Kidney (tissue), 14 donors: ENCODE results near the gene WDFY3. TPM values are rescaled to one million over a fixed set of nuclear protein-coding genes. Genes with fewer than 3 reads are reported as not detected.

Experiments used
- DNase-seq, 5 donors: peaks; one replicate each; pipeline ENCODE4 v3.0.0-alpha.2; 2013 to 2020
- FAIRE-seq: peaks from 2 replicates; lab custom pipeline; 2012; peaks lifted over from hg19 to GRCh38; lab: Jason Lieb, UNC
- H3K27ac ChIP-seq, 2 donors: one replicate each; pipeline ENCODE4 v1.7.0; 2013; ENCODE audit warnings: low read depth in 2 of 2, low read length in 2 of 2, inconsistent platforms in 1 of 2
- H3K27me3 ChIP-seq: one replicate; pipeline ENCODE4 v1.7.1; 2013; ENCODE audit warnings: low read length, inconsistent platforms; ENCODE audit not compliant: control insufficient read depth, insufficient read depth
- H3K36me3 ChIP-seq, 3 donors: one replicate each; pipeline versions ENCODE4 v1.7.0 to v1.7.1; 2013; ENCODE audit warnings: low read length in 3 of 3, control low read depth in 1 of 3, inconsistent platforms in 1 of 3; ENCODE audit not compliant: insufficient read depth in 3 of 3, control insufficient read depth in 2 of 3
- H3K4me1 ChIP-seq, 3 donors: one replicate each; pipeline versions ENCODE4 v1.7.0 to v1.7.1; 2013; ENCODE audit warnings: low read length in 3 of 3, inconsistent platforms in 1 of 3, low read depth in 1 of 3; ENCODE audit not compliant: control insufficient read depth in 2 of 3, insufficient read depth in 2 of 3
- H3K4me3 ChIP-seq, 3 donors: one replicate each; pipeline versions ENCODE4 v1.7.0 to v1.8.1; 2013; ENCODE audit warnings: low read length in 3 of 3, control low read depth in 1 of 3, inconsistent platforms in 1 of 3
- H3K9ac ChIP-seq, 3 donors: one replicate each; pipeline versions ENCODE4 v1.7.0 to v1.7.1; 2013; ENCODE audit warnings: low read length in 3 of 3, control low read depth in 1 of 3, inconsistent platforms in 1 of 3
- H3K9me3 ChIP-seq, 3 donors: one replicate each; pipeline versions ENCODE4 v1.7.0 to v1.7.1; 2013; ENCODE audit warnings: low read length in 3 of 3, control low read depth in 1 of 3, inconsistent platforms in 1 of 3; ENCODE audit not compliant: control insufficient read depth in 2 of 3, insufficient read depth in 1 of 3
- CTCF ChIP-seq: IDR thresholded peaks from 3 replicates; pipeline ENCODE4 v1.5.1; 2012; ENCODE audit warnings: mild to moderate bottlenecking, moderate library complexity, borderline replicate concordance; ENCODE audit not compliant: insufficient read depth; ENCODE audit errors: extremely low read depth
- intact Hi-C: fragments of 100-400 bp; cut with DNase I; formaldehyde crosslinking; loops from one replicate; pipeline ENCODE4 v1.11.1; 2022
- polyA plus RNA-seq: library from polyadenylated mRNA; stranded (reverse); fragments of 350-450 nt; fragmentation: Illumina TruSeq; extraction: RNeasy Lipid Tissue Mini Kit (QIAGEN cat#74804); gene quantifications from one replicate; pipeline ENCODE4 v1.2.3, GENCODE V29; 2014; ENCODE audit warnings: low read depth, low replicate concordance; ENCODE audit not compliant: insufficient read depth
- total RNA-seq: library from RNA; stranded (reverse); fragmentation: NEBNext Ultra II Directional; extraction: Animal tissue kit (Norgen Biotek cat#: 25700); gene quantifications from one replicate; pipeline ENCODE4 v1.2.1, GENCODE V29; 2021
- donor health status: control.
- donor health status: control.
- donor health status: control.
- donor health status: control.
- donor health status: control.
- donor health status: DM: yes; HTN: yes; CAD: no.
- donor health status: Normal renal cell carcinoma (clear cell type).

Gene WDFY3
- total and polyA plus RNA-seq, 2 donors from 2014 or later: 9.4 to 151 TPM

GRCh38 chr4:84957514-84958420 lies 8.7 kb downstream of the WDFY3 start:
- Histone ChIP-seq H3K27ac (peak overlapping the region in 1 of 2 donors; percentile 40), H3K4me3 (peak overlapping the region in 2 of 3 donors; percentile 9 to 28), H3K9ac (no peak overlapping the region), H3K27me3 (no peaks in the 10 kb centered on the region), H3K36me3 (no peaks in the 10 kb centered on the region), H3K4me1 (peaks cover 8 to 17% (median 9%) of the 10 kb centered on the region in 3 donors), H3K9me3 (no peaks in the 10 kb centered on the region)
- FAIRE-seq (peak; percentile 73), DNase-seq (peak in 2 of 5 donors; percentile 43 to 62)
- no peak for TF ChIP-seq CTCF
- intact Hi-C loops: no loop called here

- intact Hi-C loops: no loop called here
- FAIRE-seq (no peak), DNase-seq (peak in 2 of 5 donors; percentile 8 to 14)
- H3K4me1 ChIP-seq: peaks cover 8 to 20% (median 19%) of the 10 kb centered on the region in 3 donors
- H3K9ac ChIP-seq: no peak overlapping the region
- TF ChIP-seq CTCF: no peak
- H3K27me3 ChIP-seq: no peaks in the 10 kb centered on the region
- H3K4me3 ChIP-seq: no peak overlapping the region
- no peaks in the 10 kb centered on the region for H3K9me3 ChIP-seq
- H3K36me3 ChIP-seq: no peaks in the 10 kb centered on the region
- peak overlapping the region in 1 of 2 donors; percentile 20 for H3K27ac ChIP-seq
These were observed 10.5 kb downstream of the WDFY3 start for GRCh38 chr4:84956014-84956413.

GRCh38 chr4:84954982-84955567 lies 11.4 kb downstream of the WDFY3 start:
- DNase-seq: no peak
- no peak for FAIRE-seq
- no peaks in the 10 kb centered on the region for H3K36me3 ChIP-seq
- no peaks in the 10 kb centered on the region for H3K9me3 ChIP-seq
- H3K27me3 ChIP-seq: no peaks in the 10 kb centered on the region
- no peak overlapping the region for H3K4me3 ChIP-seq
- H3K4me1 ChIP-seq: peaks cover 8 to 20% (median 19%) of the 10 kb centered on the region in 3 donors
- intact Hi-C loops: no loop called here
- no peak for TF ChIP-seq CTCF
- no peak overlapping the region for H3K27ac ChIP-seq
- no peak overlapping the region for H3K9ac ChIP-seq
